Measurements from ENCODE around the gene MLLT3.
A peak's percentile ranks its signal among the peaks of the same experiment; 100 is the strongest.

MLLT3 gene

DNA sequence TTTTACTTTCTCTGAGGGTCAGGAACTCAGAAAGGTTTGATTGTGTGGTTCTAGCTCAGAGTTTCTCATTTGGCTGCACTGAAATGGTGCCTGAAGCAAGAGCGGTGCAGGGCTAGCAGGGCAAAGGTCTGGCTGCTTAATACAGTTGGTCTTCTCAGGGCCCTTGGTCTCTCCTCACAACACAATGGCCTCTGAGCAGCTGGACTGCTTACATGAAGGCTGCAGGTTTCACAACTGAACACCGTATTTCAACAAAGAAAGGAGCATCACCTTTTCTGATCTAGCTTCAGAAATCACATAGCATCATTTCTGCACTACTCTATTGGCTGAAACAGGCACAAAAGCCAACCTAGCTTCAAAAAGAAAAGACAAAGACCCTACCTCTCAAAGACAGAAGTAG lies 122.2 kb downstream of the MLLT3 start:
- no peak for ATAC-seq (ENCODE audit: insufficient read depth, low read depth)
- Histone ChIP-seq H3K9ac (ENCODE audit: low read depth, low read length) (no peak overlapping the region), H3K4me3 (ENCODE audit: low read depth in 1 of 2, low read length in 2 of 2) (no peak overlapping the region), H3K4me2 (ENCODE audit: insufficient read depth, low read length) (no peak overlapping the region), H3K27ac (ENCODE audit: low read length) (no peak overlapping the region), H3K9me3 (ENCODE audit: insufficient read depth, low read length, severe bottlenecking) (no peaks in the 10 kb centered on the region), H3K27me3 (ENCODE audit: insufficient read depth, low read length, poor library complexity) (no peaks in the 10 kb centered on the region), H3K36me3 (ENCODE audit: insufficient read depth, low read length) (no peaks in the 10 kb centered on the region), H3K4me1 (ENCODE audit: insufficient read depth, low read length) (peaks cover 11% of the 10 kb centered on the region), H4K20me1 (ENCODE audit: insufficient read depth, low read length) (peaks cover 6% of the 10 kb centered on the region; the same call in 1 of the 2 replicates), H3K79me2 (ENCODE audit: insufficient read depth, low read length) (peaks cover 75% of the 10 kb centered on the region), H2AFZ (ENCODE audit: low read depth, low read length) (no peak overlapping the region)
- no peak for DNase-seq
- TF ChIP-seq EZH2 (IDR thresholded peaks at IDR 0.05; ENCODE audit: borderline replicate concordance, low read depth, low read length, severe bottlenecking) = no peak
- TF ChIP-seq, protein P1, sequence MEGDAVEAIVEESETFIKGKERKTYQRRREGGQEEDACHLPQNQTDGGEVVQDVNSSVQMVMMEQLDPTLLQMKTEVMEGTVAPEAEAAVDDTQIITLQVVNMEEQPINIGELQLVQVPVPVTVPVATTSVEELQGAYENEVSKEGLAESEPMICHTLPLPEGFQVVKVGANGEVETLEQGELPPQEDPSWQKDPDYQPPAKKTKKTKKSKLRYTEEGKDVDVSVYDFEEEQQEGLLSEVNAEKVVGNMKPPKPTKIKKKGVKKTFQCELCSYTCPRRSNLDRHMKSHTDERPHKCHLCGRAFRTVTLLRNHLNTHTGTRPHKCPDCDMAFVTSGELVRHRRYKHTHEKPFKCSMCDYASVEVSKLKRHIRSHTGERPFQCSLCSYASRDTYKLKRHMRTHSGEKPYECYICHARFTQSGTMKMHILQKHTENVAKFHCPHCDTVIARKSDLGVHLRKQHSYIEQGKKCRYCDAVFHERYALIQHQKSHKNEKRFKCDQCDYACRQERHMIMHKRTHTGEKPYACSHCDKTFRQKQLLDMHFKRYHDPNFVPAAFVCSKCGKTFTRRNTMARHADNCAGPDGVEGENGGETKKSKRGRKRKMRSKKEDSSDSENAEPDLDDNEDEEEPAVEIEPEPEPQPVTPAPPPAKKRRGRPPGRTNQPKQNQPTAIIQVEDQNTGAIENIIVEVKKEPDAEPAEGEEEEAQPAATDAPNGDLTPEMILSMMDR (IDR thresholded peaks at IDR 0.05; ENCODE audit: borderline replicate concordance, extremely low read depth, low read length, poor library complexity, severe bottlenecking) = no peak

DNA sequence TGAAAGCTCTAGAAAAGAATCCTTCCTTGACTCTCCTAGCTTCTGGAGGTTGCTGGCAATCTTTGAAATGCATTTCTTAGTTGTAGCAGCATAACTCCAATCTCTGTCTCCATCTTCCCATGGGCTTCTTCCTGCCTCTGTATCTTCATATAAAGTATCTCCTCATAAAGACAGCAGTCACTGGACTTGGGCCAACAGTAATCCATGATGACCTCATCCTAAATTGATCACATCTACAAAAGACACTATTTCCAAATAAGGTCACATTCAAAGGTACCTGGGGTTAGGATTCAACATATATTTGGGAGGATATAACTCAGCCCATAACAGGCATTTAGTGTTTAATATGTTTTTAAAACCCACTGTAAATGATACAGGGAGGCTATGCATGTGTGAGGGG lies 123.3 kb downstream of the MLLT3 start:
- no peak overlapping the region for H3K4me3 ChIP-seq (ENCODE audit: low read depth in 1 of 2, low read length in 2 of 2)
- H3K9me3 ChIP-seq (ENCODE audit: insufficient read depth, low read length, severe bottlenecking) = no peaks in the 10 kb centered on the region
- H3K4me2 ChIP-seq (ENCODE audit: insufficient read depth, low read length) = no peak overlapping the region
- ATAC-seq (ENCODE audit: insufficient read depth, low read depth) (no peak), DNase-seq (no peak)
- H4K20me1 ChIP-seq (ENCODE audit: insufficient read depth, low read length) = peaks cover 6% of the 10 kb centered on the region; the same call in 1 of the 2 replicates
- TF ChIP-seq EZH2 (IDR thresholded peaks at IDR 0.05; ENCODE audit: borderline replicate concordance, low read depth, low read length, severe bottlenecking) = no peak
- TF ChIP-seq, protein P1 (IDR thresholded peaks at IDR 0.05; ENCODE audit: borderline replicate concordance, extremely low read depth, low read length, poor library complexity, severe bottlenecking) = no peak
- H2AFZ ChIP-seq (ENCODE audit: low read depth, low read length) = no peak overlapping the region
- H3K79me2 ChIP-seq (ENCODE audit: insufficient read depth, low read length) = peaks cover 77% of the 10 kb centered on the region
- no peak overlapping the region for H3K27ac ChIP-seq (ENCODE audit: low read length)
- H3K9ac ChIP-seq (ENCODE audit: low read depth, low read length) = no peak overlapping the region
- H3K36me3 ChIP-seq (ENCODE audit: insufficient read depth, low read length) = no peaks in the 10 kb centered on the region
- no peaks in the 10 kb centered on the region for H3K27me3 ChIP-seq (ENCODE audit: insufficient read depth, low read length, poor library complexity)
- H3K4me1 ChIP-seq (ENCODE audit: insufficient read depth, low read length) = peaks cover 5% of the 10 kb centered on the region

DNA sequence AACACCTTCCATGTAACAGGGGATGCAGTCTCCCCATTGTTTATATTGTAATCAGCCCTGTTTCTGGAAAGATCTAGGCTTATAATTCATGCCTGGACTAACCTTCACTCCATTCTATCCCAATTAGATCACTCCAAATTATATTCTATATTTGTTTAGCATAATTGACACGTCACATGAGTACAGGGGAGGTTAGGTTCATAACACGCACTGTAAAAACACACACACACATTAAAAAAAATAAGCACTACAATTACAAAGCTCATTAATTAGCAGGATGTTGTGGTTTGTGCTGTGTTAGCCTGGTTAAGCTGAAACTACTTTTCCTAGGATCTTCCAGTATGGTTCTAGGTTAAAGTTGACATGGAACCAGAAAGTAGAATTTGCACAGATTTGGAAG lies 126.0 kb downstream of the MLLT3 start:
- no peak for DNase-seq

More for the DNA sequence above, 126.0 kb downstream of the MLLT3 start:
- Histone ChIP-seq H3K79me2 (ENCODE audit: insufficient read depth, low read length) (peaks cover 67% of the 10 kb centered on the region), H3K9ac (ENCODE audit: low read depth, low read length) (no peak overlapping the region), H4K20me1 (ENCODE audit: insufficient read depth, low read length) (peaks cover 6% of the 10 kb centered on the region; the same call in 1 of the 2 replicates), H2AFZ (ENCODE audit: low read depth, low read length) (no peak overlapping the region), H3K27ac (ENCODE audit: low read length) (no peak overlapping the region), H3K4me3 (ENCODE audit: low read depth in 1 of 2, low read length in 2 of 2) (no peak overlapping the region), H3K9me3 (ENCODE audit: insufficient read depth, low read length, severe bottlenecking) (no peaks in the 10 kb centered on the region), H3K4me2 (ENCODE audit: insufficient read depth, low read length) (no peak overlapping the region), H3K27me3 (ENCODE audit: insufficient read depth, low read length, poor library complexity) (no peaks in the 10 kb centered on the region), H3K4me1 (ENCODE audit: insufficient read depth, low read length) (peaks cover 5% of the 10 kb centered on the region), H3K36me3 (ENCODE audit: insufficient read depth, low read length) (no peaks in the 10 kb centered on the region)
- TF ChIP-seq EZH2 (IDR thresholded peaks at IDR 0.05; ENCODE audit: borderline replicate concordance, low read depth, low read length, severe bottlenecking) = no peak
- TF ChIP-seq, protein P1 (IDR thresholded peaks at IDR 0.05; ENCODE audit: borderline replicate concordance, extremely low read depth, low read length, poor library complexity, severe bottlenecking) = no peak
- peak; percentile 35; the same call in 2 of the 3 replicates for ATAC-seq (ENCODE audit: insufficient read depth, low read depth)

All from DND-41 (cell line).